Astrocyte of the spinal cord (primary cell): ENCODE results near the gene PTPRG.

ENCODE experiments used
- DNase-seq: peaks from one replicate; pipeline ENCODE4 v3.0.0; 2011; ENCODE audit warnings: low read depth, low spot score
- H3K4me3 ChIP-seq: 2 replicates; pipeline ENCODE4 v1.5.1; 2011; ENCODE audit warnings: low read depth, mild to moderate bottlenecking, low read length, moderate library complexity
- CTCF ChIP-seq: IDR thresholded peaks from 2 replicates; pipeline ENCODE4 v1.5.1; 2012; ENCODE audit warnings: low read depth, mild to moderate bottlenecking, low read length, inconsistent platforms
- in situ Hi-C: cut with HindIII; loops from 2 replicates; pipeline ENCODE4 v1.10.0; 2017; ENCODE audit warnings: low sequenced_read_pairs

PTPRG gene

GRCh38 chr3:61600195-61600594, 38.8 kb downstream of the PTPRG start:
- no peak overlapping the region for H3K4me3 ChIP-seq
- peak; percentile 21 for DNase-seq
- TF ChIP-seq CTCF: no peak
- in situ Hi-C loops: no loop called here

- TF ChIP-seq CTCF: no peak
- in situ Hi-C loops: no loop called here
- no peak for DNase-seq
- no peak overlapping the region for H3K4me3 ChIP-seq
Observed at GRCh38 chr3:61601831-61602230, 40.5 kb downstream of the PTPRG start.

GRCh38 chr3:61602466-61602865, 41.1 kb downstream of the PTPRG start:
- in situ Hi-C loops: no loop called here
- DNase-seq: no peak
- TF ChIP-seq CTCF: no peak

GRCh38 chr3:61605589-61606175, 44.3 kb downstream of the PTPRG start:
- no peak for DNase-seq
- no peak for TF ChIP-seq CTCF
- in situ Hi-C loops: no loop called here
- no peak overlapping the region for H3K4me3 ChIP-seq

More at GRCh38 chr3:61602466-61602865, 41.1 kb downstream of the PTPRG start:
- no peak overlapping the region for H3K4me3 ChIP-seq

- DNase-seq: no peak
- in situ Hi-C loops: no loop called here
- TF ChIP-seq CTCF: no peak
- no peak overlapping the region for H3K4me3 ChIP-seq
Observed at GRCh38 chr3:61606196-61606595, 44.8 kb downstream of the PTPRG start.

GRCh38 chr3:61608072-61608471, 46.7 kb downstream of the PTPRG start:
- DNase-seq: no peak
- in situ Hi-C loops: no loop called here
- no peak overlapping the region for H3K4me3 ChIP-seq
- no peak for TF ChIP-seq CTCF

GRCh38 chr3:61608711-61609110, 47.3 kb downstream of the PTPRG start:
- no peak for DNase-seq
- no peak for TF ChIP-seq CTCF
- H3K4me3 ChIP-seq: no peak overlapping the region
- in situ Hi-C loops: no loop called here
